H1 (cell line): Measurements from ENCODE around the gene PAAF1. TPM values are rescaled to one million over a fixed set of nuclear protein-coding genes. Genes with fewer than 3 reads are reported as not detected.

Source experiments
- CTCF ChIA-PET: fragments of 300-600 bp; sonication (Branson Sonifier 250); formaldehyde crosslinking; loops from one replicate; lab custom pipeline; 2021; ENCODE audit not compliant: partially characterized antibody; lab: Charles Lee
- POLR2A ChIA-PET: fragments of 300-600 bp; sonication (Branson Sonifier 250); formaldehyde crosslinking; loops from one replicate; lab custom pipeline; 2021; ENCODE audit warnings: inconsistent platforms; ENCODE audit not compliant: partially characterized antibody; lab: Charles Lee
- DNase-seq, 2 experiments: peaks; one replicate each; pipeline versions ENCODE4 v3.0.0 to v3.0.0-alpha.2; 2010 to 2022; ENCODE audit warnings: low spot score in 2 of 2, low read depth in 1 of 2, mixed read lengths in 1 of 2
- FAIRE-seq: peaks from 2 replicates; lab custom pipeline; 2011; peaks lifted over from hg19 to GRCh38; lab: Jason Lieb, UNC
- H2AFZ ChIP-seq: 2 replicates; pipeline ENCODE4 v1.8.1; 2012; ENCODE audit warnings: low read length, inconsistent platforms
- H2AK5ac ChIP-seq: 2 replicates; pipeline ENCODE4 v1.6.1; 2013; ENCODE audit warnings: low read depth, low read length
- H2BK120ac ChIP-seq: replicated peaks from 2 replicates; pipeline ENCODE3; 2013; ENCODE audit warnings: low read depth, low read length, inconsistent platforms
- H2BK12ac ChIP-seq: 2 replicates; pipeline ENCODE4 v1.6.1; 2013; ENCODE audit warnings: low read depth, low read length
- H2BK15ac ChIP-seq: 2 replicates; pipeline ENCODE4 v1.6.1; 2013; ENCODE audit warnings: low read length
- H2BK20ac ChIP-seq: 2 replicates; pipeline ENCODE4 v1.6.1; 2013; ENCODE audit warnings: low read length
- H2BK5ac ChIP-seq: 2 replicates; pipeline ENCODE4 v1.6.1; 2013; ENCODE audit warnings: low read depth, low read length
- H3K14ac ChIP-seq: 2 replicates; pipeline ENCODE4 v1.6.1; 2013; ENCODE audit warnings: inconsistent platforms; ENCODE audit not compliant: insufficient read length
- H3K18ac ChIP-seq: 2 replicates; pipeline ENCODE4 v1.6.1; 2013; ENCODE audit warnings: low read length; ENCODE audit errors: extremely low read depth
- H3K23ac ChIP-seq: 2 replicates; pipeline ENCODE4 v1.6.1; 2013; ENCODE audit warnings: inconsistent platforms; ENCODE audit not compliant: insufficient read length
- H3K23me2 ChIP-seq: 2 replicates; pipeline ENCODE4 v1.6.1; 2013; ENCODE audit warnings: low read depth, low read length
- H3K27ac ChIP-seq: 2 replicates; pipeline ENCODE4 v1.6.1; 2011; ENCODE audit warnings: low read depth, low read length, inconsistent platforms
- H3K27me3 ChIP-seq, 4 experiments: replicated peaks in 1 of 4; 1 replicate in 1 of 4; 2 replicates in 3 of 4; pipeline versions ENCODE4 v1.6.1 to v1.8.1; 2011 to 2013; ENCODE audit warnings: low read length in 3 of 4, mild to moderate bottlenecking in 3 of 4, inconsistent platforms in 2 of 4, mixed read lengths in 2 of 4, moderate library complexity in 1 of 4; ENCODE audit not compliant: control insufficient read depth in 3 of 4, insufficient read depth in 3 of 4; ENCODE audit errors: extremely low read depth in 1 of 4
- H3K36me3 ChIP-seq, 4 experiments: 2 replicates each; pipeline versions ENCODE4 v1.6.1 to v1.8.1; 2011 to 2013; ENCODE audit warnings: mild to moderate bottlenecking in 4 of 4, low read length in 3 of 4, moderate library complexity in 2 of 4, control low read depth in 1 of 4, inconsistent platforms in 1 of 4; ENCODE audit not compliant: insufficient read depth in 4 of 4, control insufficient read depth in 2 of 4
- H3K4ac ChIP-seq: replicated peaks from 2 replicates; pipeline ENCODE3; 2013; ENCODE audit warnings: low read length, low read depth, mixed read lengths, inconsistent platforms; ENCODE audit not compliant: insufficient read length
- H3K4me1 ChIP-seq, 4 experiments: replicated peaks in 1 of 4; 1 replicate in 1 of 4; 2 replicates in 3 of 4; pipeline versions ENCODE4 v1.6.1 to v1.8.1; 2011 to 2013; ENCODE audit warnings: low read length in 3 of 4, inconsistent platforms in 2 of 4, mixed read lengths in 1 of 4; ENCODE audit not compliant: insufficient read depth in 4 of 4, control insufficient read depth in 3 of 4
- H3K4me2 ChIP-seq, 2 experiments: 2 replicates each; pipeline versions ENCODE4 v1.6.1 to v1.8.1; 2011 to 2013; ENCODE audit warnings: low read depth in 2 of 2, low read length in 2 of 2, control low read depth in 1 of 2, inconsistent platforms in 1 of 2, mild to moderate bottlenecking in 1 of 2; ENCODE audit not compliant: insufficient read depth in 1 of 2
- H3K4me3 ChIP-seq, 4 experiments: fragments of 200-600, 300-600 bp in 1 of 4; sonication (generic), shearing (Covaris generic), sonication (Bioruptor Twin) in 1 of 4; 2 replicates each; pipeline versions ENCODE4 v1.5.1 to v1.8.1; 2011 to 2016; ENCODE audit warnings: low read length in 4 of 4, low read depth in 3 of 4, control low read depth in 2 of 4, inconsistent platforms in 2 of 4, mild to moderate bottlenecking in 2 of 4, mixed read lengths in 1 of 4, moderate library complexity in 1 of 4; ENCODE audit not compliant: insufficient read depth in 2 of 4; ENCODE audit errors: extremely low read depth in 1 of 4
- H3K56ac ChIP-seq: replicated peaks from 2 replicates; pipeline ENCODE3; 2013; ENCODE audit warnings: low read depth, mild to moderate bottlenecking, mixed read lengths, low read length, inconsistent platforms; ENCODE audit not compliant: insufficient read length
- H3K79me1 ChIP-seq: 2 replicates; pipeline ENCODE4 v1.6.1; 2013; ENCODE audit warnings: low read depth, low read length, control low read depth
- H3K79me2 ChIP-seq, 2 experiments: 2 replicates each; pipeline versions ENCODE4 v1.6.1 to v1.8.1; 2012 to 2013; ENCODE audit warnings: low read length in 2 of 2, mild to moderate bottlenecking in 2 of 2, inconsistent platforms in 1 of 2; ENCODE audit not compliant: insufficient read depth in 2 of 2, control insufficient read depth in 1 of 2
- H3K9ac ChIP-seq, 4 experiments: replicated peaks in 1 of 4; 1 replicate in 1 of 4; 2 replicates in 3 of 4; pipeline versions ENCODE4 v1.6.1 to v1.8.1; 2011 to 2013; ENCODE audit warnings: low read depth in 3 of 4, low read length in 3 of 4, control low read depth in 2 of 4, mild to moderate bottlenecking in 2 of 4, moderate library complexity in 2 of 4, inconsistent platforms in 1 of 4; ENCODE audit errors: extremely low read depth in 1 of 4
- H3K9me3 ChIP-seq, 2 experiments: 2 replicates each; pipeline versions ENCODE4 v1.6.1 to v1.8.1; 2012 to 2013; ENCODE audit warnings: mild to moderate bottlenecking in 2 of 2, moderate library complexity in 2 of 2, control low read depth in 1 of 2, inconsistent platforms in 1 of 2, low read depth in 1 of 2, low read length in 1 of 2, mixed read lengths in 1 of 2; ENCODE audit not compliant: insufficient read depth in 2 of 2
- H4K20me1 ChIP-seq, 2 experiments: replicated peaks in 1 of 2; 2 replicates each; pipeline versions ENCODE3 to v1.8.1; 2011 to 2013; ENCODE audit warnings: inconsistent platforms in 2 of 2, low read length in 2 of 2, mild to moderate bottlenecking in 1 of 2; ENCODE audit not compliant: insufficient read depth in 2 of 2, control insufficient read depth in 1 of 2
- H4K5ac ChIP-seq: 2 replicates; pipeline ENCODE4 v1.6.1; 2013; ENCODE audit warnings: low read length, low read depth, mixed read lengths, inconsistent platforms; ENCODE audit not compliant: insufficient read length
- H4K8ac ChIP-seq: 2 replicates; pipeline ENCODE4 v1.8.0; 2013; ENCODE audit warnings: mild to moderate bottlenecking, moderate library complexity, low read length, inconsistent platforms; ENCODE audit not compliant: insufficient read depth; ENCODE audit errors: extremely low read depth
- H4K91ac ChIP-seq: replicated peaks from 2 replicates; pipeline ENCODE3; 2013; ENCODE audit warnings: low read length, mixed read lengths, inconsistent platforms; ENCODE audit not compliant: insufficient read length
- CREB1 ChIP-seq: IDR thresholded peaks from 2 replicates; pipeline ENCODE4 v1.6.1; 2012; ENCODE audit warnings: inconsistent platforms
- FOSL1 ChIP-seq: IDR thresholded peaks from 2 replicates; pipeline ENCODE4 v1.6.1; 2011; ENCODE audit warnings: mild to moderate bottlenecking, low read depth, low read length, moderate library complexity; ENCODE audit not compliant: insufficient read depth
- JUN ChIP-seq: IDR thresholded peaks from 2 replicates; pipeline ENCODE4 v1.6.1; 2011; ENCODE audit warnings: low read depth, mild to moderate bottlenecking, improper control_type of control experiment, low read length
- MAFK ChIP-seq: IDR thresholded peaks from 2 replicates; pipeline ENCODE4 v1.6.1; 2012; ENCODE audit warnings: low read depth, mild to moderate bottlenecking, improper control_type of control experiment, low read length
- MAX ChIP-seq: IDR thresholded peaks from 2 replicates; pipeline ENCODE4 v1.6.1; 2012; ENCODE audit warnings: inconsistent platforms
- PHF8 ChIP-seq: fragments of 200-600 bp; sonication (generic); conservative IDR thresholded peaks from 2 replicates; pipeline ENCODE4 v1.7.1; 2012; ENCODE audit warnings: low read depth, mild to moderate bottlenecking, inconsistent platforms, low read length, moderate library complexity
- RBBP5 ChIP-seq: IDR thresholded peaks from 2 replicates; pipeline ENCODE4 v1.7.1; 2012; ENCODE audit warnings: low read depth, mild to moderate bottlenecking, inconsistent platforms, low read length, moderate library complexity, borderline replicate concordance
- RFX5 ChIP-seq: IDR thresholded peaks from 2 replicates; pipeline ENCODE4 v1.6.1; 2011; ENCODE audit warnings: low read depth, low read length, improper control_type of control experiment, borderline replicate concordance
- SIRT6 ChIP-seq: IDR thresholded peaks from one replicate; pipeline ENCODE4 v1.7.1; 2012; ENCODE audit warnings: low read length, inconsistent platforms
- WGBS, 2 experiments: shearing (Covaris generic) in 1 of 2; methylation state at CpG; one replicate each; pipeline versions ENCODE4 v1.1.6 to v1.1.7; 2013 to 2015; ENCODE audit warnings: low lambda C conversion rate in 2 of 2, mixed read lengths in 2 of 2, inconsistent platforms in 1 of 2, low coverage in 1 of 2, missing lambda C conversion rate in 1 of 2; ENCODE audit not compliant: insufficient replicate concordance in 2 of 2, insufficient coverage in 1 of 2, insufficient read length in 1 of 2; ENCODE audit errors: extremely low coverage in 1 of 2, missing lambda C conversion rate in 1 of 2; 5-methylcytosine and 5-hydroxymethylcytosine counted together
- polyA plus RNA-seq, 7 experiments: library from polyadenylated mRNA; depleted of rRNA in 3 of 7; stranded (reverse) in 5 of 7; unstranded in 2 of 7; fragments of >200 nt in 5 of 7; fragments of 200-250 nt in 2 of 7; gene quantifications; 1 replicate in 5 of 7; 2 replicates in 1 of 7; 4 replicates in 1 of 7; pipeline versions ENCODE4 v1.2.1 to v1.2.3, GENCODE V29; 2011 to 2013; ENCODE audit warnings: missing spikeins in 2 of 7, mixed read lengths in 2 of 7
- total RNA-seq: library from RNA; stranded (reverse); fragmentation: NEBNext Ultra II Directional; extraction: Animal tissue kit (Norgen Biotek cat#: 25700); gene quantifications from 2 replicates; pipeline ENCODE4 v1.2.1, GENCODE V29; 2021

Gene PAAF1
- total and polyA plus RNA-seq, 2 of the 8 experiments (the other 6 are each of a cell fraction or from before 2014, with no cell fraction given) = 24.4 to 28.8 TPM

- H3K79me1 ChIP-seq = no peaks in the 10 kb centered on the region
- H3K18ac ChIP-seq = no peak overlapping the region
- no peak overlapping the region for H2BK5ac ChIP-seq
- H3K79me2 ChIP-seq = no peaks in the 10 kb centered on the region
- no peak overlapping the region for H3K4me3 ChIP-seq
- no peak overlapping the region for H2AK5ac ChIP-seq
- ChIA-PET CTCF (interaction anchor here (0.6 to 2.6 kb wide), 8 partner anchors 9 to 268 kb away, joined by 3 to 5 read pairs (median 3); no protein-coding TSS in a partner anchor), POLR2A (no interaction called here)
- H3K27me3 ChIP-seq = no peaks in the 10 kb centered on the region
- FAIRE-seq (no peak), DNase-seq (no peak)
- H3K4me1 ChIP-seq = peaks cover 0 to 3% (median 1%) of the 10 kb centered on the region in 4 experiments; a peak in 3 of 7 replicates
- no peak overlapping the region for H2BK20ac ChIP-seq
- H3K14ac ChIP-seq = no peak overlapping the region
- no peak overlapping the region for H3K4me2 ChIP-seq
- H3K23ac ChIP-seq = no peak overlapping the region
- H2BK12ac ChIP-seq = no peak overlapping the region
- no peak overlapping the region for H3K27ac ChIP-seq
- H3K9me3 ChIP-seq = no peaks in the 10 kb centered on the region
- no peak overlapping the region for H3K9ac ChIP-seq
- H3K36me3 ChIP-seq = peaks cover 2 to 22% (median 11%) of the 10 kb centered on the region in 4 experiments; a peak in 5 of 8 replicates
- no peak overlapping the region for H2BK15ac ChIP-seq
- H3K56ac ChIP-seq = no peak overlapping the region
- no peaks in the 10 kb centered on the region for H4K20me1 ChIP-seq
- H4K5ac ChIP-seq = no peak overlapping the region
- H4K8ac ChIP-seq = no peak overlapping the region
- no peak overlapping the region for H4K91ac ChIP-seq
- no peak overlapping the region for H3K4ac ChIP-seq
- WGBS, 2 experiments = 89% methylated on average over 2 of the region's 2 CpGs; no CpG with 5 or more reads in 1 of the 2 experiments
- H2BK120ac ChIP-seq = no peak overlapping the region
- no peaks in the 10 kb centered on the region for H3K23me2 ChIP-seq
- no peak overlapping the region for H2AFZ ChIP-seq
- TF ChIP-seq MAX (no peak), JUN (no peak), RFX5 (no peak), SIRT6 (no peak), FOSL1 (no peak), PHF8 (no peak), RBBP5 (no peak), MAFK (no peak), CREB1 (no peak)
These were observed 52.6 kb downstream of the PAAF1 start for GRCh38 chr11:73929388-73929787.
